Left kidney (tissue), 8 donors: ENCODE measurements around the gene CLK1. TPM values are rescaled to one million over a fixed set of nuclear protein-coding genes. Genes with fewer than 3 reads are reported as not detected.
"Not testable (repeated sequence)": the region's sequence is repeated elsewhere in the genome, so short reads cannot be mapped to it uniquely, and the experiment has no call there.

ENCODE experiments used
- DNase-seq: peaks from one replicate; pipeline ENCODE4 v3.0.0-alpha.2; 2013
- long read RNA-seq, 8 donors: transcript quantifications; one replicate each; lab custom pipeline, GENCODE V29; 2026
- polyA plus RNA-seq: library from polyadenylated mRNA; unstranded; fragments of 120-200 nt; gene quantifications from one replicate; pipeline ENCODE4 v1.2.1, GENCODE V29; 2013; ENCODE audit not compliant: insufficient read length

The CLK1 gene
- polyA plus RNA-seq, result 335 TPM
- long read RNA-seq, donor 1, transcript CLK1-208 (2 exons, 484 nt), result minor isoform, 6 of 76 reads
- long read RNA-seq, donor 1, transcript CLK1-201 (13 exons, 1,888 nt), result major isoform, 18 of 76 reads
- long read RNA-seq, donor 1, transcript CLK1-210 (11 exons, 3,208 nt), result minor isoform, 12 of 76 reads
- long read RNA-seq, donor 1, transcript CLK1-204 (12 exons, 1,682 nt), result minor isoform, 6 of 76 reads
- long read RNA-seq, donor 1, partial matches to known transcripts, result 24 of 76 reads
- long read RNA-seq, donor 1, other reads (novel, unspliced or antisense), result 0 of 76 reads
- long read RNA-seq, donor 2, transcript CLK1-201 (13 exons, 1,888 nt), result major isoform, 30 of 106 reads
- long read RNA-seq, donor 2, transcript CLK1-210 (11 exons, 3,208 nt), result minor isoform, 15 of 106 reads
- long read RNA-seq, donor 2, transcript CLK1-204 (12 exons, 1,682 nt), result minor isoform, 5 of 106 reads
- long read RNA-seq, donor 2, partial matches to known transcripts, result 45 of 106 reads
- long read RNA-seq, donor 2, other reads (novel, unspliced or antisense), result 0 of 106 reads
- long read RNA-seq, donor 3, transcript CLK1-201 (13 exons, 1,888 nt), result major isoform, 20 of 70 reads
- long read RNA-seq, donor 3, transcript CLK1-210 (11 exons, 3,208 nt), result minor isoform, 7 of 70 reads
- long read RNA-seq, donor 3, partial matches to known transcripts, result 31 of 70 reads
- long read RNA-seq, donor 3, other reads (novel, unspliced or antisense), result 0 of 70 reads
- long read RNA-seq, donor 4, partial matches to known transcripts, result 12 of 19 reads
- long read RNA-seq, donor 4, other reads (novel, unspliced or antisense), result 0 of 19 reads
- long read RNA-seq, donor 5, transcript CLK1-204 (12 exons, 1,682 nt), result minor isoform, 25 of 186 reads
- long read RNA-seq, donor 5, transcript CLK1-201 (13 exons, 1,888 nt), result minor isoform, 24 of 186 reads
- long read RNA-seq, donor 5, transcript CLK1-210 (11 exons, 3,208 nt), result major isoform, 35 of 186 reads
- long read RNA-seq, donor 5, transcript CLK1-208 (2 exons, 484 nt), result minor isoform, 8 of 186 reads
- long read RNA-seq, donor 5, partial matches to known transcripts, result 82 of 186 reads
- long read RNA-seq, donor 5, other reads (novel, unspliced or antisense), result 0 of 186 reads
- long read RNA-seq, donor 6, transcript CLK1-210 (11 exons, 3,208 nt), result minor isoform, 8 of 62 reads
- long read RNA-seq, donor 6, transcript CLK1-201 (13 exons, 1,888 nt), result major isoform, 14 of 62 reads
- long read RNA-seq, donor 6, transcript CLK1-204 (12 exons, 1,682 nt), result minor isoform, 6 of 62 reads
- long read RNA-seq, donor 6, partial matches to known transcripts, result 27 of 62 reads
- long read RNA-seq, donor 6, other reads (novel, unspliced or antisense), result 0 of 62 reads
- long read RNA-seq, donor 7, transcript CLK1-210 (11 exons, 3,208 nt), result minor isoform, 25 of 143 reads
- long read RNA-seq, donor 7, transcript CLK1-201 (13 exons, 1,888 nt), result major isoform, 28 of 143 reads
- long read RNA-seq, donor 7, transcript CLK1-214 (3 exons, 480 nt), result minor isoform, 9 of 143 reads
- long read RNA-seq, donor 7, transcript CLK1-204 (12 exons, 1,682 nt), result minor isoform, 8 of 143 reads
- long read RNA-seq, donor 7, partial matches to known transcripts, result 66 of 143 reads
- long read RNA-seq, donor 7, other reads (novel, unspliced or antisense), result 0 of 143 reads
- long read RNA-seq, donor 8, transcript CLK1-210 (11 exons, 3,208 nt), result minor isoform, 7 of 42 reads
- long read RNA-seq, donor 8, transcript CLK1-201 (13 exons, 1,888 nt), result major isoform, 14 of 42 reads
- long read RNA-seq, donor 8, partial matches to known transcripts, result 14 of 42 reads
- long read RNA-seq, donor 8, other reads (novel, unspliced or antisense), result 0 of 42 reads

GRCh38 chr2:200864176-200865034 is at the start of gene CLK1:
Gene CLK1, minus strand, starts transcription at chr2:200864658. Its CDS starts 2,796 bp downstream, at chr2:200861862.
- peak; percentile 93 for DNase-seq

GRCh38 chr2:200913654-200914053 is 49.2 kb upstream of the CLK1 start:
- no peak for DNase-seq

- DNase-seq, result no peak
Measured at GRCh38 chr2:200909958-200910357, 45.5 kb upstream of the CLK1 start.

GRCh38 chr2:200905618-200906296 is 41.3 kb upstream of the CLK1 start:
- peak; percentile 40 for DNase-seq

- peak; percentile 79 for DNase-seq
Measured at GRCh38 chr2:200901459-200902072, 37.1 kb upstream of the CLK1 start.

GRCh38 chr2:200899482-200899881 is 35.0 kb upstream of the CLK1 start:
- DNase-seq, result no peak

- DNase-seq, result peak; percentile 98
Measured at GRCh38 chr2:200888704-200889625, 24.5 kb upstream of the CLK1 start, which contains the start of the genes NIF3L1 and PPIL3. Gene NIF3L1, plus strand, starts transcription at chr2:200889371. Its CDS starts 2,573 bp downstream, at chr2:200891944. Gene PPIL3, minus strand, starts transcription at chr2:200889077. Its CDS starts 1,462 bp downstream, at chr2:200887615.

GRCh38 chr2:200881715-200882249 is 17.3 kb upstream of the CLK1 start:
- not testable (repeated sequence) for DNase-seq

- no peak for DNase-seq
Measured at GRCh38 chr2:200878289-200878880, 13.9 kb upstream of the CLK1 start.

GRCh38 chr2:200877443-200877842 is 13.0 kb upstream of the CLK1 start:
- no peak for DNase-seq

- no peak for DNase-seq
Measured at GRCh38 chr2:200873560-200873959, 9.1 kb upstream of the CLK1 start.

- DNase-seq, result no peak
Measured at GRCh38 chr2:200871151-200871550, 6.7 kb upstream of the CLK1 start.

GRCh38 chr2:200869014-200869413 is 4.6 kb upstream of the CLK1 start:
- DNase-seq, result no peak

GRCh38 chr2:200863782-200864175 is 679 bp downstream of the CLK1 start:
- DNase-seq, result peak; percentile 49

- DNase-seq, result peak; percentile 67
Measured at GRCh38 chr2:200862532-200863000, 1.9 kb downstream of the CLK1 start.

- DNase-seq, result no peak
Measured at GRCh38 chr2:200861617-200862155, 2.8 kb downstream of the CLK1 start.
